ENCODE measurements around the gene SWSAP1. TPM values are rescaled to one million over a fixed set of nuclear protein-coding genes. Genes with fewer than 3 reads are reported as not detected.

SWSAP1 gene
- total RNA-seq, 1 experiment from 2014 or later: 4.8 TPM

GRCh38 chr19:11420429-11421370 lies 46.2 kb downstream of the SWSAP1 start:
- H4K20me1 ChIP-seq (ENCODE audit: insufficient read depth): no peaks in the 10 kb centered on the region
- H3K4me2 ChIP-seq: no peak overlapping the region
- POLR2A ChIA-PET (ENCODE audit: unreplicated experiment): interaction anchor here (0.5 to 1.6 kb wide), 5 partner anchors 14 to 330 kb away, joined by 4 to 20 read pairs (median 7); partner anchors contain the start of genes ODAD3 and PRKCSH
- intact Hi-C loops (cut with micrococcal nuclease; ENCODE audit: unreplicated experiment): loop anchor here (5.0 kb wide), 1 partner anchor 43 kb away; no protein-coding TSS in a partner anchor
- CTCF ChIA-PET: interaction anchor here (0.5 to 0.7 kb wide), 4 partner anchors 25 to 1256 kb away, joined by 3 to 7 read pairs (median 4); no protein-coding TSS in a partner anchor
- H3K27ac ChIP-seq: no peak overlapping the region
- H3K9me2 ChIP-seq (ENCODE audit: insufficient read depth): no peaks in the 10 kb centered on the region
- H3K36me3 ChIP-seq (ENCODE audit: low read depth): peaks cover 9% of the 10 kb centered on the region; the same call in 1 of the 2 replicates
- TF ChIP-seq EZH2 (IDR thresholded peaks at IDR 0.05; ENCODE audit: low read depth) (no peak), CTCF (conservative IDR thresholded peaks at IDR 0.05) (no peak)
- DNase-seq: no peak
- no peaks in the 10 kb centered on the region for H3K27me3 ChIP-seq (ENCODE audit: insufficient read depth, low read depth)
- H3K79me2 ChIP-seq (ENCODE audit: low read depth): peaks cover 16% of the 10 kb centered on the region
- H2AFZ ChIP-seq: no peak overlapping the region
- no TSS peak for BruUV-seq (replicated peaks)
- H3K4me3 ChIP-seq: no peak overlapping the region
- H3F3A ChIP-seq (ENCODE audit: insufficient read depth, low read depth): peaks cover 64% of the 10 kb centered on the region
- no peaks in the 10 kb centered on the region for H3K9me3 ChIP-seq (ENCODE audit: insufficient read depth, low read depth)
- peaks cover 23% of the 10 kb centered on the region for H3K4me1 ChIP-seq (replicated peaks; ENCODE audit: insufficient read depth)

- Histone ChIP-seq H3K4me2 (peak overlapping the region; percentile 81), H3K4me1 (replicated peaks; ENCODE audit: insufficient read depth) (peaks cover 23% of the 10 kb centered on the region), H2AFZ (peak overlapping the region; percentile 88), H3K79me2 (ENCODE audit: low read depth) (peaks cover 14% of the 10 kb centered on the region), H3K27me3 (ENCODE audit: insufficient read depth, low read depth) (no peaks in the 10 kb centered on the region), H3K27ac (peak overlapping the region; percentile 47), H3F3A (ENCODE audit: insufficient read depth, low read depth) (peaks cover 61% of the 10 kb centered on the region), H3K9me2 (ENCODE audit: insufficient read depth) (no peaks in the 10 kb centered on the region), H3K9me3 (ENCODE audit: insufficient read depth, low read depth) (no peaks in the 10 kb centered on the region), H3K36me3 (ENCODE audit: low read depth) (peaks cover 3% of the 10 kb centered on the region; the same call in 1 of the 2 replicates), H3K4me3 (peak overlapping the region; percentile 49), H4K20me1 (ENCODE audit: insufficient read depth) (no peaks in the 10 kb centered on the region)
- DNase-seq: peak in 1 of 2 experiments; percentile 72
- POLR2A ChIA-PET (ENCODE audit: unreplicated experiment): interaction anchor here (0.5 to 1.6 kb wide), 5 partner anchors 14 to 331 kb away, joined by 4 to 20 read pairs (median 6); partner anchors contain the start of genes ODAD3, PRKCSH and ZNF653
- intact Hi-C loops (cut with micrococcal nuclease; ENCODE audit: unreplicated experiment): loop anchor here (1.0 to 5.0 kb wide), 2 partner anchors 14 to 44 kb away; partner anchors contain the start of genes ODAD3 and PRKCSH
- BruUV-seq (replicated peaks): no TSS peak
- CTCF ChIA-PET: interaction anchor here (0.5 to 1.3 kb wide), 6 partner anchors 24 to 1255 kb away, joined by 3 to 8 read pairs (median 6); no protein-coding TSS in a partner anchor
- TF ChIP-seq CTCF (conservative IDR thresholded peaks at IDR 0.05): no peak
- no peak for TF ChIP-seq EZH2 (IDR thresholded peaks at IDR 0.05; ENCODE audit: low read depth)
Measured at GRCh38 chr19:11421371-11422098, 47.1 kb downstream of the SWSAP1 start.
